Measurements from ENCODE around the gene NFATC2.

DNA sequence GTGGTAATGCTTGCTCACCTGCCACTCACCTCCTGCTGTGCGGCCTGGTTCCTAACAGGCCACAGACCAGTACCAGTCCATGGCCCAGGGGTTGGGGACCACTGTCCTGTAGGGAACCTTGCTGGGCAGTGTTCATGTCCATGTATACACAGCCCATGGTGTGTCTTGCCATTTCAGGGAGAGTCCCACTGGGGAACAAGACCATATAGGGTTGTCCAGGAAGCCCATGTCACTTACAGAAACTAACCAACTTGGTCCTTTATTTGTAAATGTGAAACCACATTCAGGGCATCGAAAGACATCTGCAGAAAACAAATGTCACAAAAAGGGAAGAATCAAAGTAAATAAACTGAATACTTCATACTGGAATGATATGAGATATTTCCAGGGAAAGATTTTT is 179.1 kb downstream of the NFATC2 start:
- no peak for TF ChIP-seq ZNF274 (IDR thresholded peaks at IDR 0.05; ENCODE audit: low read depth, low read length)
- no peak for TF ChIP-seq SUZ12 (IDR thresholded peaks at IDR 0.05; ENCODE audit: extremely low read depth, insufficient read depth, insufficient read length)
- no peak for TF ChIP-seq YY1 (IDR thresholded peaks at IDR 0.05; ENCODE audit: insufficient read depth, insufficient read length)

Data from NT2/D1 (cell line).